ENCODE measurements around the gene MLLT6. TPM values are rescaled to one million over a fixed set of nuclear protein-coding genes. Genes with fewer than 3 reads are reported as not detected.

MLLT6 gene
- total and polyA plus RNA-seq, 2 of the 13 experiments (the other 11 are each of a cell fraction or from before 2014, with no cell fraction given) = 50.7 to 69.5 TPM

DNA sequence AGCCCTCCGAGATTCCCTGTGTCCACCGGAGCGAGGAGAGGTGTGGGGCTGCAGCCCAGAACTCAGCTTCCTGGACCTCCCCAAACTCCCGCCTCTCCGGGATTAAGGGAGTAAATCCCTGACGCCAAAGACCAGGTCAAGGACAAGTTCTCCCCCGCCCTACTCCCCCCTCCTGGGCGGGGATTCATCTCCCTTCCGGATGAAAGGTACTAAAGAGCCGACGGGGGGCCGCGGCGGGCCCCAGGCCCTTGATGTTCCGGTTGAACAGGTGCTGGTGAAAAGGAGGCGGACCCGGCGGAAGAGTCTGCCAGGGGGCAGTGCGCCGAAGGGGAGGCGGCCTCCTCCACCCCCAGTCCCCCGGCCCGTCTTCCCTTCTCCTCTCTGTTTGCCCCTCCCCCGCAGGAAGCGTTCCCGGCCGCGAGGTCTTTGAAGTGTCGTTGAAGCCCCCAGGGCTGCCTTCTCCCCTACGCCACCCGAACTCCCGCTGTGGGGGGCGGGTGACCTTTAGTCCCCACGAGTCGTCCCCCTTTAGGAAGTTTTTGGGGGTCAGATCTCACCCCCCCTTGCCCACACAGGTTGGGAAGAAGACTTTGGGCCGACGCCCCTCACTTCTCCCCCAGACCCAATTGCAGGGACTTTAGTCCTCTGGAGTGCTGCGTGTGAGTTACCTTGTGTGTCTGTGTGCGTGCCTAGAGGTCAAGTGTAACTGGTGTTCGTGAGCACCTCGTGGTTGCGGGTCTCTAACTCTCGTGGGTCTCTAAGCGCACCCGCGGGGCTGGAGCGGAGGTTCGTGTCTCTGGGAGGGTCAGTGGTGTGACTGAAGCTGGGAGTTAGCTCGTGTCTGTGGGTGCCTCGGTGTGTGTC, 1.1 kb upstream of the MLLT6 start (continued):
- TF ChIP-seq EP300 (IDR thresholded peaks at IDR 0.05; ENCODE audit: low read depth in 2 of 2, low read length in 2 of 2) (peak; percentile 99), EP300 (CRISPR knock-in tag; IDR thresholded peaks at IDR 0.05; ENCODE audit: borderline replicate concordance) (peak; percentile 98), SIN3A (IDR thresholded peaks at IDR 0.05; ENCODE audit: borderline replicate concordance, low read depth, low read length) (peak; percentile 81), MAFF (IDR thresholded peaks at IDR 0.05; ENCODE audit: low read depth, low read length) (no peak), ZNF619 (CRISPR knock-in tag; IDR thresholded peaks at IDR 0.05) (no peak), WIZ (CRISPR knock-in tag; IDR thresholded peaks at IDR 0.05) (no peak), CCDC6 (CRISPR knock-in tag; IDR thresholded peaks at IDR 0.05) (no peak; the same call in none of the 2 replicates), ZNF282 (IDR thresholded peaks at IDR 0.05; ENCODE audit: partially characterized antibody) (no peak), TEAD3 (CRISPR knock-in tag; optimal IDR thresholded peaks at IDR 0.05; ENCODE audit: borderline replicate concordance) (peak; percentile 68), RCOR2 (CRISPR knock-in tag; IDR thresholded peaks at IDR 0.05) (peak; percentile 98), KDM3A (CRISPR knock-in tag; IDR thresholded peaks at IDR 0.05; ENCODE audit: low read depth) (peak; percentile 98), ZNF761 (CRISPR knock-in tag; conservative IDR thresholded peaks at IDR 0.05) (peak; percentile 63; the same call in 1 of the 2 replicates), ZBTB1 (CRISPR knock-in tag; IDR thresholded peaks at IDR 0.05; ENCODE audit: borderline replicate concordance) (no peak)
- TF ChIP-seq, protein P1, sequence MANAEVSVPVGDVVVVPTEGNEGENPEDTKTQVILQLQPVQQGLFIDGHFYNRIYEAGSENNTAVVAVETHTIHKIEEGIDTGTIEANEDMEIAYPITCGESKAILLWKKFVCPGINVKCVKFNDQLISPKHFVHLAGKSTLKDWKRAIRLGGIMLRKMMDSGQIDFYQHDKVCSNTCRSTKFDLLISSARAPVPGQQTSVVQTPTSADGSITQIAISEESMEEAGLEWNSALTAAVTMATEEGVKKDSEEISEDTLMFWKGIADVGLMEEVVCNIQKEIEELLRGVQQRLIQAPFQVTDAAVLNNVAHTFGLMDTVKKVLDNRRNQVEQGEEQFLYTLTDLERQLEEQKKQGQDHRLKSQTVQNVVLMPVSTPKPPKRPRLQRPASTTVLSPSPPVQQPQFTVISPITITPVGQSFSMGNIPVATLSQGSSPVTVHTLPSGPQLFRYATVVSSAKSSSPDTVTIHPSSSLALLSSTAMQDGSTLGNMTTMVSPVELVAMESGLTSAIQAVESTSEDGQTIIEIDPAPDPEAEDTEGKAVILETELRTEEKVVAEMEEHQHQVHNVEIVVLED (CRISPR knock-in tag; IDR thresholded peaks at IDR 0.05; ENCODE audit: borderline replicate concordance) = peak; percentile 77
- TF ChIP-seq, protein P2, sequence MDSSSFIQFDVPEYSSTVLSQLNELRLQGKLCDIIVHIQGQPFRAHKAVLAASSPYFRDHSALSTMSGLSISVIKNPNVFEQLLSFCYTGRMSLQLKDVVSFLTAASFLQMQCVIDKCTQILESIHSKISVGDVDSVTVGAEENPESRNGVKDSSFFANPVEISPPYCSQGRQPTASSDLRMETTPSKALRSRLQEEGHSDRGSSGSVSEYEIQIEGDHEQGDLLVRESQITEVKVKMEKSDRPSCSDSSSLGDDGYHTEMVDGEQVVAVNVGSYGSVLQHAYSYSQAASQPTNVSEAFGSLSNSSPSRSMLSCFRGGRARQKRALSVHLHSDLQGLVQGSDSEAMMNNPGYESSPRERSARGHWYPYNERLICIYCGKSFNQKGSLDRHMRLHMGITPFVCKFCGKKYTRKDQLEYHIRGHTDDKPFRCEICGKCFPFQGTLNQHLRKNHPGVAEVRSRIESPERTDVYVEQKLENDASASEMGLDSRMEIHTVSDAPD (CRISPR knock-in tag; IDR thresholded peaks at IDR 0.05) = peak; percentile 71
- TF ChIP-seq, protein P3, sequence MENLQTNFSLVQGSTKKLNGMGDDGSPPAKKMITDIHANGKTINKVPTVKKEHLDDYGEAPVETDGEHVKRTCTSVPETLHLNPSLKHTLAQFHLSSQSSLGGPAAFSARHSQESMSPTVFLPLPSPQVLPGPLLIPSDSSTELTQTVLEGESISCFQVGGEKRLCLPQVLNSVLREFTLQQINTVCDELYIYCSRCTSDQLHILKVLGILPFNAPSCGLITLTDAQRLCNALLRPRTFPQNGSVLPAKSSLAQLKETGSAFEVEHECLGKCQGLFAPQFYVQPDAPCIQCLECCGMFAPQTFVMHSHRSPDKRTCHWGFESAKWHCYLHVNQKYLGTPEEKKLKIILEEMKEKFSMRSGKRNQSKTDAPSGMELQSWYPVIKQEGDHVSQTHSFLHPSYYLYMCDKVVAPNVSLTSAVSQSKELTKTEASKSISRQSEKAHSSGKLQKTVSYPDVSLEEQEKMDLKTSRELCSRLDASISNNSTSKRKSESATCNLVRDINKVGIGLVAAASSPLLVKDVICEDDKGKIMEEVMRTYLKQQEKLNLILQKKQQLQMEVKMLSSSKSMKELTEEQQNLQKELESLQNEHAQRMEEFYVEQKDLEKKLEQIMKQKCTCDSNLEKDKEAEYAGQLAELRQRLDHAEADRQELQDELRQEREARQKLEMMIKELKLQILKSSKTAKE (CRISPR knock-in tag; IDR thresholded peaks at IDR 0.05; ENCODE audit: borderline replicate concordance) = peak; percentile 100
- TF ChIP-seq, protein P4, sequence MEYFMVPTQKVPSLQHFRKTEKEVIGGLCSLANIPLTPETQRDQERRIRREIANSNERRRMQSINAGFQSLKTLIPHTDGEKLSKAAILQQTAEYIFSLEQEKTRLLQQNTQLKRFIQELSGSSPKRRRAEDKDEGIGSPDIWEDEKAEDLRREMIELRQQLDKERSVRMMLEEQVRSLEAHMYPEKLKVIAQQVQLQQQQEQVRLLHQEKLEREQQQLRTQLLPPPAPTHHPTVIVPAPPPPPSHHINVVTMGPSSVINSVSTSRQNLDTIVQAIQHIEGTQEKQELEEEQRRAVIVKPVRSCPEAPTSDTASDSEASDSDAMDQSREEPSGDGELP (IDR thresholded peaks at IDR 0.05; ENCODE audit: borderline replicate concordance, low read depth) = peak; percentile 91

All from HepG2 (cell line).